OCI-LY3 (cell line): ENCODE results near the gene ADGRG1.

Experiments used
- EZH2phosphoT487 ChIP-seq: fragments of 200-600 bp; shearing (Covaris generic); IDR thresholded peaks from 2 replicates; pipeline ENCODE4 v1.6.1; 2018; ENCODE audit warnings: antibody characterized with exemption, mixed run types, low read depth
- TF ChIP-seq, protein P1 (sequence below): fragments of 200-600, 300-600 bp; sonication (generic); IDR thresholded peaks from 2 replicates; pipeline ENCODE4 v1.5.1; 2014; ENCODE audit warnings: antibody characterized with exemption, low read length, low read depth

DNA sequence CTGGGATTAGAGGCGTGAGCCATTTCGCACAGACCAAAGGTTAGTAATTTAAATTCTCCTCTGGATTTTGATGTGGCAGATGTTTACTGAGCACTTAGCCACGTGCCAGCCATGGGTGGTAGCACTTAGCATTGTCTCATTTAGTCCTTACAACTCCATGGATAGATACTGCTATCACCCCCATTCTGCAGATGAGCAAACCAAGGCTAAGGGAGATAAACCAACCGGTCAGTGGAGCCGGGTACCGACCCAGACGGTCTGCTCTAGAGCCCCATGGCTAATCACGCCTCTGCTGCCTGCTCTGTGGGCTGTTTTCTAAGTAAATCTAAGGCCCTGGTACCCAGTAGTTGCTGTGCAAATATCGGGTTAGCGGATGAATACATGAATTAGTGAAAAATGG, 12.6 kb upstream of the ADGRG1 start:
- TF ChIP-seq, protein P1, sequence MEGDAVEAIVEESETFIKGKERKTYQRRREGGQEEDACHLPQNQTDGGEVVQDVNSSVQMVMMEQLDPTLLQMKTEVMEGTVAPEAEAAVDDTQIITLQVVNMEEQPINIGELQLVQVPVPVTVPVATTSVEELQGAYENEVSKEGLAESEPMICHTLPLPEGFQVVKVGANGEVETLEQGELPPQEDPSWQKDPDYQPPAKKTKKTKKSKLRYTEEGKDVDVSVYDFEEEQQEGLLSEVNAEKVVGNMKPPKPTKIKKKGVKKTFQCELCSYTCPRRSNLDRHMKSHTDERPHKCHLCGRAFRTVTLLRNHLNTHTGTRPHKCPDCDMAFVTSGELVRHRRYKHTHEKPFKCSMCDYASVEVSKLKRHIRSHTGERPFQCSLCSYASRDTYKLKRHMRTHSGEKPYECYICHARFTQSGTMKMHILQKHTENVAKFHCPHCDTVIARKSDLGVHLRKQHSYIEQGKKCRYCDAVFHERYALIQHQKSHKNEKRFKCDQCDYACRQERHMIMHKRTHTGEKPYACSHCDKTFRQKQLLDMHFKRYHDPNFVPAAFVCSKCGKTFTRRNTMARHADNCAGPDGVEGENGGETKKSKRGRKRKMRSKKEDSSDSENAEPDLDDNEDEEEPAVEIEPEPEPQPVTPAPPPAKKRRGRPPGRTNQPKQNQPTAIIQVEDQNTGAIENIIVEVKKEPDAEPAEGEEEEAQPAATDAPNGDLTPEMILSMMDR: no peak
- no peak for TF ChIP-seq EZH2phosphoT487
